Inflammatory macrophage treated with lipopolysaccharide for 4 hours (primary cell): ENCODE data around the gene RASA2.
"Not testable (repeated sequence)": the region's sequence is repeated elsewhere in the genome, so short reads cannot be mapped to it uniquely, and the experiment has no call there.

Source experiments
- DNase-seq: peaks from one replicate; pipeline ENCODE4 v3.0.0-alpha.2; 2020

Gene RASA2

GRCh38 chr3:141499965-141500364 lies 13.1 kb downstream of the RASA2 start:
- no peak for DNase-seq

- DNase-seq = no peak
These were observed 13.6 kb downstream of the RASA2 start for GRCh38 chr3:141500397-141500796.

- DNase-seq = no peak
These were observed 18.3 kb downstream of the RASA2 start for GRCh38 chr3:141505166-141505565.

GRCh38 chr3:141506071-141506470 lies 19.2 kb downstream of the RASA2 start:
- no peak for DNase-seq

GRCh38 chr3:141507392-141508066 lies 20.7 kb downstream of the RASA2 start:
- DNase-seq = no peak

- no peak for DNase-seq
These were observed 21.2 kb downstream of the RASA2 start for GRCh38 chr3:141508067-141508436.

GRCh38 chr3:141511361-141511760 lies 24.5 kb downstream of the RASA2 start:
- peak; percentile 49 for DNase-seq

GRCh38 chr3:141514382-141514781 lies 27.6 kb downstream of the RASA2 start:
- DNase-seq = no peak

- DNase-seq = no peak
These were observed 32.8 kb downstream of the RASA2 start for GRCh38 chr3:141519587-141519986.

GRCh38 chr3:141521781-141522180 lies 35.0 kb downstream of the RASA2 start:
- no peak for DNase-seq

- no peak for DNase-seq
These were observed 37.0 kb downstream of the RASA2 start for GRCh38 chr3:141523615-141524375.

GRCh38 chr3:141524988-141525387 lies 38.2 kb downstream of the RASA2 start:
- DNase-seq = no peak

GRCh38 chr3:141525814-141526213 lies 39.0 kb downstream of the RASA2 start:
- DNase-seq = no peak

- no peak for DNase-seq
These were observed 39.9 kb downstream of the RASA2 start for GRCh38 chr3:141526709-141527108.

GRCh38 chr3:141528800-141529199 lies 42.0 kb downstream of the RASA2 start:
- peak; percentile 23 for DNase-seq

GRCh38 chr3:141529256-141529655 lies 42.4 kb downstream of the RASA2 start:
- no peak for DNase-seq

- no peak for DNase-seq
These were observed 43.0 kb downstream of the RASA2 start for GRCh38 chr3:141529717-141530414.

- DNase-seq = peak; percentile 68
These were observed 43.6 kb downstream of the RASA2 start for GRCh38 chr3:141530415-141530768.

GRCh38 chr3:141532609-141533008 lies 45.8 kb downstream of the RASA2 start:
- DNase-seq = no peak

GRCh38 chr3:141536017-141536416 lies 49.2 kb downstream of the RASA2 start:
- not testable (repeated sequence) for DNase-seq

- no peak for DNase-seq
These were observed 51.0 kb downstream of the RASA2 start for GRCh38 chr3:141537856-141538255.

GRCh38 chr3:141538568-141539240 lies 51.9 kb downstream of the RASA2 start:
- DNase-seq = peak; percentile 52

- peak; percentile 64 for DNase-seq
These were observed 52.8 kb downstream of the RASA2 start for GRCh38 chr3:141539431-141540187.
